Fibroblast of the conjunctiva (primary cell): Measurements from ENCODE around the gene CSTB.
A peak's percentile ranks its signal among the peaks of the same experiment; 100 is the strongest.

Source experiments
- DNase-seq: peaks from one replicate; pipeline ENCODE4 v3.0.0-alpha.2; 2010; ENCODE audit warnings: low read depth

Gene CSTB

GRCh38 chr21:43789276-43790009, 13.3 kb upstream of the CSTB start, which contains the start of gene RRP1:
RRP1 (plus strand) TSS chr21:43789577; CDS start chr21:43789630, 53 bp downstream.
- DNase-seq, result peak; percentile 72

GRCh38 chr21:43786807-43787440, 10.8 kb upstream of the CSTB start:
- DNase-seq, result no peak

GRCh38 chr21:43786300-43786806, 10.2 kb upstream of the CSTB start:
- no peak for DNase-seq

DNA sequence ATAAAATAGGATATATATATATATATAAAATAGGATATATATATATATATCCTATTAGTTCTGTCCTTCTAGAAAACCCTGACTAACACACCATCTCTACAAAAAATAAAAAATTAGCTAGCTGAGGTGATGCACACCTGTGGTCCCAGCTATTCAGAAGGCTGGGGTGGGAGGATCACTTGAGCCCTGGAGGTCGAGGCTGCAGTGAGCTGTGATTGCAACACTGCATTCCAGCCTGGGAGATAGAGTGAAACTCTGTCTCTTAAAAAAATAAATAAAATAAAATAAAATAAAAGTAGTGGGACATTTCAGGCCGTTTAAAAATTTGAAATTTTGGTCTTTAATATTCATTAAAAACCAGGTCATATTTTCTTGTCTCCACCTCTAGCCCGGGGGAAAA, 9.0 kb upstream of the CSTB start:
- DNase-seq, result no peak

DNA sequence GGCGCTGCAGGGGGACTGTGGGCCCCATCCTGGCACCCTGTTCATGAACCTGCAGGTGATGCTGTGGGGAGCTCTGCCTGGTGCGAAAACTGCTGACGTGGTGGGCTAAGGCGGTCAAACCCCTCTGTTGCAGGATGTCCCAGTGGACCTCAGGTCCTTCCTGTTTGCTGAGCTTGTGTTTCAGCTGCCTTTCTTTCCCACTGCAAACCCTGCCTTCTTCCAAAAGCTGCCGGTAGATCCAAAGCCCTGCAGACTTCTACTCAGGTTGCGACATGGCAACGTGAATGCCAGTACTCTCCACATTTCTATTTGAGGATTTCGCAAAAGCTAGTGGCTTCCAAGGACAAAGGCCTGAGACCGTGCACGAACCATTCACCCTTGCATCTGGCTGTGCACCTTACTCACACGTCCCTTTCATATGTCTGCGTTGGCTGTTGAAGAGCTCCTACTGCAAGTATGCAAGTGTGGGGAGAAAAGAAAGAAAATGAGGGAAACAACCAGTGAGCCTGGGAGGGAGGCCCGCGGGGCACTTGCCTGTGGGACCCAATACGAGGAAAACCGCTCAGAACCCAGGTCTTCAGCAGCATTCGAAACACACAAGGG, 7.1 kb upstream of the CSTB start:
- DNase-seq, result no peak

- DNase-seq, result no peak
These were observed 6.5 kb upstream of the CSTB start for GRCh38 chr21:43782431-43783097.

- DNase-seq, result no peak
These were observed 5.7 kb upstream of the CSTB start for GRCh38 chr21:43781846-43782245.

DNA sequence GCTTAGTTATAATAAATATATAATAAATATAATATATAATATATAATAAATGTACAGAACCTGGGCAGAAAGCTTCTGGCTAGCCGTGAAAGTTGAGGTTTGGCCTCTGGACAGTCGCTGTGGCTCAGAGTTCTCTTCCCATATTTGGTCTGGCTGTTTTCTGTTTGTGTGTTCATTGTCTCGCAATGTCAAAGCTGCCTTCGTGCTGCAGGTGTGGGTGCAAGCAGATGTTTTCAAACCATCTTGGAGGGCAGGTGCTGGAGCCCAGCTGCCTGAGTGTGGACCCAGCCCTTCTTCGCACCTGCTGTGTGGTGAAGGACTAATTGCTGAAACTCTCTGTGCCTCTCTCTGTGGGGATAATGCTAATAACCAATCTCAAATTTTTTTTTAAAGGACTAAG, 3.6 kb upstream of the CSTB start:
- DNase-seq, result no peak

DNA sequence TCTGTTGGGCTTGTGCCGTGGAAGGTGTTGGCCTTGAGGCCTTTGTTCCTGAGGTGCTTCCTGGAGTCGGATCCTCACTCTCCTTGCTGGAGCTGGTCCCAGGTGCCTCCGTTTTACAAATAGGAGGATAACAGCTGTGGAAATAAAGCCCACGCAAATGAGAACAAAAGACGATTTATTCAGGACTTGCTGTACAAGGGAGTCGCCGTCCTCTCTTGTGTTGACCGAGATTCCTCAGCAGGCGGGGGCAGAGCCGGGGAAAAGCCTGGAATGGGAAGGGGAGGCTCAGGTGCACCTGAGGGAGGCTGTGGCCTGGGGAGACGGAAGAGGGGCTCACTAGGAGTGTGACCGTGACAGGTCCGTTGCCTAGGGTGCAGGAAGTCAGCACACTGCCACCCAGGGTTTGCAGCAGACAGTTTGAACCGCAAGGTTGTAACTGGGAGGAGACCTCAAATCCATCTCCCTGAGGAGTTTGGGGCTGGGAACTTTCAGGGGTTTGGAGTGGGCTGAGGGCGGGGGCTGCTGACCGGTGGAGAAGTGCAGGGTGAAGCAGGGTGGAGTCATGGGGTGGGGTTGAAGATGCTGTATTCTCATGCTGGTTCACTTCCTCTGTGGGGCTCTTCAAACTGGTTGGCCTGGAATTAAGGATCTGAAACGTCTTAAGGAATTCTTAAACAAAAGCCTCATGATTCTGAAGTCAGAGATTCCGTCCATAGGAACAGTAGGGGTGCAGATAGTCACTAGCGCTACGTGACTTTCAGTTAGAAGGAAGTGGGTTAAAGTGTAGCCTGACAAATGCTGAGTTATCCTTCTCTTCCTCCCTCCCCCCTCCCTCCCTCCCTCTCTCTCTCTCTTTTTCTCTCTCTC, 2.6 kb upstream of the CSTB start:
- no peak for DNase-seq

GRCh38 chr21:43777953-43778352, 1.8 kb upstream of the CSTB start:
- no peak for DNase-seq

DNA sequence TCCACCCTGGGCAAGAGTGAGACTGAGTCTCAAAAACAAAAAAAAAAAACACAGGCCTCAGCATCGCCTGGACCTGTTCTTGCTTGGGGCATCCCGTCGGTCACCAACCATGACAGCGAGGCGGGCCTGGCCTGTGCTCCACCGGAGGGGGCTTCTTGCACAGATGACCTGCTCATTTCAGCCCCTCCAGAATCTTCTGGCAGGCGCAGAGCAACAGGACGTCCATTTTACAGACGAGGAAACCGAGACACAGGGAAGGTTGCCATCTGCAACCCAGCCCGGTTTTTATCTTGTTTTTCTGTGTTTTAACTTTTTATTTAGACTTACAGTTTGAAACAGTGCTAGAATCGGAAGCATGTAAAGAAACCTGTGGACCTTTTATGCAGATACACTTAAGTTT, 918 bp downstream of the CSTB start:
- no peak for DNase-seq

- no peak for DNase-seq
These were observed 1.9 kb downstream of the CSTB start for GRCh38 chr21:43774163-43774562.

- DNase-seq, result no peak
These were observed 3.7 kb downstream of the CSTB start for GRCh38 chr21:43772425-43772821.

DNA sequence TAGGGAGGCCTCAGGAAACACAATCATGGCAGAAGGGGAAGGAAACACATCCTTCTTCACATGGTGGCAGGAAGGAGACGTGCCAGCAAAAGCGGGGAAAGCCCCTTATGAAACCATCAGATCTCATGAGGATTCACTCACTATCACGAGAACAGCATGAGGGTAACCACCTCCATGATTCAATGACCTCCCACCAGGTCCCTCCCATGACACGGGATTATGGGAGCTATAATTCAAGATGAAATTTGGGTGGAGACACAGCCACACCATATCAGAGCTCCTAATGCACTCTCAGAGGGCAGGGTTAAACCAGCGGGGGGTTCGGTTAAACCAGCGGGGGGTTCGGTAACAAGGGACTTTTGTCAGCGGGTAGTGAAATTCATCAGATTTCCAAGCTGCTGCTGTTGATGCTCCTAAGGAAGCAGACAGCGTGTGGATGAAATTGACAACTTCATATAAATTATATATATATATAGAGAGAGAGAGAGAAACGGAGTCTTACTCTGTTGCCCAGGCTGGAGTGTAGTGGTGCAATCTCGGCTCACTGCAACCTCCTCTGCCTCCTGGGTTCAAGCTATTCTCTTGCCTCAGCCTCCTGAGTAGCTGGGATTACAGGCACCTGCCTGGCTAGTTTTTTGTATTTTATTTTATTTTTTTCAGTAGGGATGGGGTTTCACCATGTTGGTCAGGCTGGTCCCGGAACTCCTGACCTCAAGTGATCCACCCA, 4.2 kb downstream of the CSTB start:
- no peak for DNase-seq

GRCh38 chr21:43771199-43771675, 4.9 kb downstream of the CSTB start:
- DNase-seq, result no peak

DNA sequence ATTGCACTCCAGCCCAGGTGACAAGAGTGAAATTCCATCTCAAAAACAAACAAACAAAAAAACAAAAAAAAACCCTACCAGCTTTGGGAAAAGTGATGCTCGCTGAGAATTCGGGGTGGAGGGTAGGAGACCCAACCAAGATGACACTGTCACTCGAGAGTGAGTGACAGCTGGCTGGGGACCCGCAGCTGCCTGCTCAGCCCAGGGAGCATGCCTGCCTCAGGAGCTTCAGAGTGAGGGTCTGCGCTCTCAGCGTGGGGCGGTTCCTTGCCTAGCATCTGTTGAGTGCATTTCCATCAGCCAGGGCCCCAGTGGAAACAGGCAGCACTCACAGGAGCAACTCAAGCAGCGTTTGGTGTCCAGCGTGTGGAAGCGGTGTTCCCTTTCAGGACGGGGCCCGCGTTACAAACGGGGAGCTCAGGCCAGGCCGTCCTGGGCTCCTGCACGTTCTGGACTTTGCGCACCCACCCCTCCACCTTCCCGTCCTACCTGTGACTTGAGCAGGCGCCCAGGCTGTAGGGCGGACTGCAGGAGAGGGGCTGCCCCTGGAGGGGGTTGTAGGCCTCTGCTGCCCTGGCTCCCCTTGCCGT, 5.9 kb downstream of the CSTB start:
- no peak for DNase-seq

DNA sequence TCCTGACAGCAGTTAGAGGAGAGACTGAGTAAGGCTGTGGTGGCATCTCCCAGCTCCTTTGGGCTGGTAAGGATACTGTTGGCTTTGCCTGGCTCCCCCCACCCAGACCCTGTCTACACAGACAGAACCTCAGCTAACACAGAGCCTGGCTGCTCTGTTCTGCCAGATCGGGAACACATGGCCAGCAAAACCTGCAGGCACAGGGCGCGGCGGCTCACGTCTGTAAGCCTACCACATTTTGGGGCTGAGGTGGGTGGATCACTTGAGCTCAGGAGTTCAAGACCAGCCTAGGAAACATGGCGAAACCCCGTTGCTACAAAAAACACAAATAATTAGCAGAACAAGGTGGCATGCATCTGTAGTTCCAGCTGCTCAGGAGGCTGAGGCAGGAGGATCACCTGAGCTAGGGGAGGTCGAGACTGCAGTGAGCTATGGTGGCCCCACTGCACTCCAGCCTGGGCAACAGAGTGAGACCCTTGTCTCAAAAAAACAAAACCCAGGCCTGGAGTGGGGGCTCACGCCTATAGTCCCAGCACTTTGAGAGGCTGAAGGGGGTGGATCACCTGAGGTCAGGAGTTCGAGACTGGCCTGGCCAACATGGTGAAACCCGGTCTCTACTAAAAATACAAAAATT, 6.7 kb downstream of the CSTB start:
- no peak for DNase-seq

GRCh38 chr21:43768868-43769167, 7.3 kb downstream of the CSTB start:
- no peak for DNase-seq

GRCh38 chr21:43767984-43768867, 7.9 kb downstream of the CSTB start:
- peak; percentile 74 for DNase-seq
